Activated CD8-positive, alpha-beta memory T cell treated with anti-CD3 and anti-CD28 coated beads, Interleukin-2, amount 50 U/mL, for 1 hour (primary cell): ENCODE measurements around the gene ASTN1.

Experiments used
- DNase-seq: peaks from one replicate; pipeline ENCODE4 v3.0.0-alpha.2; 2020; ENCODE audit errors: extremely low read depth

The ASTN1 gene

DNA sequence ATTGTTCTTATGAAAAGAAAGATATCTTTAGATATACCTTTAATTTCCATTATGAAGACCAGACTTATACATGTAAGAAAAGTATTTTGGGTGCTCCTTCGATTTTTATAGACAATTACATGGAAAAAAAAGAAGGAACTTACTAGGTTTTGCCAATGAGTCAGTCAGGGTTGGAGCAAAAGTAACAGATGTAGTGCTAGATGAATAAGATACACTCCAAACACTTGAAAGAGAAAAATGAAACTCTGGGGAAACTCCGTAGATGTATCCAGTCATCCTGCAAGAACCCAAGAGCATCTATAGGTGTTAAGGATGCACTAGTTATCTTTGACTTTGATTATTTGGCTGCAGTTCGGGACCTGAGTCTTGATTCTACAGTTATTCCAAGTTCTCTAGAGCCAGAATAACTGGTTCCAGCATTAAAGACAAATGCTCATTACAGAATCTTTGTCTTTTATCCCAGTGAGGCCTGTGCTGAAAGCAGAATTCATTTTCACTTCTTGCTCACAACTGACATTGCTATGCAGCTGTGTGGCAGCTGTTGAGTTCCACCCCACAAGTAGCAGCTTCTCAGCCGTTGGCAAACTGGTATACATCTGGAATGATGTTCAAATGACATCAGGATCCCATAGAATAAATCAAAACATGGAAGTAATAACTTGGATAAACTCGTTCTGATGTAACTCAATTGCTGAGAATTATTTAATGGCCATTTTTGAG, 326.1 kb downstream of the ASTN1 start:
- no peak for DNase-seq

DNA sequence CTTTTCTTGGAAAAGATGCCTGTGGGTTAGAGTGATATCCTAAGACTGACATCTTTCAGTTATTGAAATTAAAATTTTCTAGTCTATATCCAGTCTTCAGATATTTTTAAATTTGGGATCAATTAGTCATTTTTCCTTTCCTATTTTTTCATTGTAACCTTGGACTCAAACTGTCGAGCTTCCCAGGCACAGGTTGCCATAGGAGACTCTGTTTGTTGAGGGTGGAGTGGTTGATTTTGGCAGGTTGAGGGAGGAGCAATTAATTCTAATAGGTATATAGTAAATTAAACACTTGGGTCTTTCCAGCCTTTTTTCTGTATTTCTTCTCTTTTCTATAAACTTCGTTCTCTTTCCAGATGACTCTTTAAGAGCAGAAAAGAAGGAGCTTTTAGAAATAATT, 326.8 kb downstream of the ASTN1 start:
- DNase-seq = no peak

GRCh38 chr1:176831150-176831549, 333.4 kb downstream of the ASTN1 start:
- DNase-seq = no peak

- DNase-seq = no peak
Observed at GRCh38 chr1:176829261-176829660, 335.3 kb downstream of the ASTN1 start.

- DNase-seq = no peak
Observed at GRCh38 chr1:176826265-176826664, 338.2 kb downstream of the ASTN1 start.

DNA sequence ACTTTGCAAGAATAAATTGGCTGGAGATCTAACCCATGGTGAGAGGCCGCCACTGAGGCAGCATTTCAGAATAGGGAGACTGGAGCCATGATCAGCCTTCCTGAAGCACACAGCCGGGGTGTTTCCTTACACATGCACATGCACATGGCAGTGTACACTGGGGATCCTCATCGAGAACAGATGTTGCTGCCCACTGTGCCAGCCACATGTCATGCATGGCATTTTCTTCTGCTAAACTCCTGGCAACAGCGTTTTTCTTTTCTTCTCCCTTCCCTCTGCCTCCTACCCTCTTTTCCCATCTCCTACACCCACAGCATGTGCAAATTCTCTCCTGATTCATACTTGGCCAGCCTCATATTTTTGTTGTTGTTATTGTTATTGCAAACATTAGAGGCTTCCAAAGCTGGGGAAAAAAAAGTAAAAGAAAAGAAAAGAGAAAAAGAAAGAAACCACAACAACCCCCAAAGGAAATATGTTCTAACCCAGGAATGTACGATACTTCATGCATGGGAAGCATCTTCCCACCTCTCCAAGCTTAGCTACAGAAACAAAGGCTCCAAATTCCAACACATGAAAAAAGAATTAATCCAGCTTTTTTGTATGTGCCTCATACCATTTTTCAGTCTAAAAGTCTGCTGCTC, 344.0 kb downstream of the ASTN1 start:
- no peak for DNase-seq

GRCh38 chr1:176816232-176816631, 348.3 kb downstream of the ASTN1 start:
- no peak for DNase-seq

GRCh38 chr1:176815621-176816020, 348.9 kb downstream of the ASTN1 start:
- DNase-seq = no peak

- no peak for DNase-seq
Observed at GRCh38 chr1:176811511-176812288, 352.8 kb downstream of the ASTN1 start.

DNA sequence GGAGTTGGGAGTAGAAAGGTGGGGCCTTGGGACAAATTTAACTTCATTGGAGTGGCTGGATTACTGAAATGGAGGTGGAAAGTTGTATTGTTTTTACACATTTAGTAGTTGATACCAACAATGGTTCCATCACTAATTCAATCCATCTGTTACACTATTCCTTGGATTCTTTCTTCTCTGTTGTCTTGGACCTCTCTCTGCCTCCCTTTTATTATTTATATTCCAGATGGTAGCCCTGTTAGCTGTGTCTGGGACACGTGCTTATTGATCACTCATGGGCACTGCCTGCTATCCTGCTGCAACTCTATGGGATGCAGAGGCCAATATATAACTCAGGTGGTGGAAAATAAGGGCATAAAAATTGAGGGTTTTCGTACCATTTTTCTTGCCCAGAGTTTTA, 355.2 kb downstream of the ASTN1 start:
- DNase-seq = no peak
